Activated naive CD8-positive, alpha-beta T cell (primary cell): ENCODE measurements around the gene WNT7A.

ENCODE experiments used
- H3K27ac Mint-ChIP-seq: one replicate; pipeline ENCODE4 v1.8.0; 2021; ENCODE audit warnings: mixed read lengths
- H3K27me3 Mint-ChIP-seq: one replicate; pipeline ENCODE4 v1.8.0; 2021; ENCODE audit warnings: mixed read lengths
- H3K36me3 Mint-ChIP-seq: one replicate; pipeline ENCODE4 v1.8.0; 2021; ENCODE audit warnings: mixed read lengths
- H3K4me1 Mint-ChIP-seq: one replicate; pipeline ENCODE4 v1.8.0; 2021; ENCODE audit warnings: low read depth, mixed read lengths
- H3K4me3 Mint-ChIP-seq: one replicate; pipeline ENCODE4 v1.8.0; 2021; ENCODE audit warnings: mild to moderate bottlenecking, mixed read lengths
- H3K9me3 Mint-ChIP-seq: one replicate; pipeline ENCODE4 v1.8.0; 2021; ENCODE audit warnings: low read depth, mixed read lengths

The WNT7A gene

DNA sequence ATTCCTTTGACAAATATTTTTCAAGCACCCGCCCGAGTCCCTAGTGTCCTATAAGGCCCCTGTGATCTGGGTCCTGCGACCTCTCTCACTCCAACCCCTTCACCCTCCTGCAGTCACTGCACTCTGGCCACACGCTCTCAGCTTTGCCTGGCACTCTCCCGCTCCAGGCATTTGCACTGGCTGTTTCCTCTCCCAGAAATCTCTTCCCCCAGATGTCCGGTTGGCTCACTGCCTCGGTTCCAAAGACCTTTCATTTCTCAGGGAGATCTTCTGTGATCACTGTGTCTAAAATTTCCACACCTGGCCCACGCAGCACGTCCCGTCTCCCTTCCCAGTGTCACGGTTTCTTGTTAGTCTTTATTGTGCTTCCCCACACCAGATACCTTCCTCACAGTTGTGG is 97.4 kb downstream of the WNT7A start:
- Mint-ChIP-seq H3K27ac (no peak overlapping the region), H3K4me1 (peaks cover 5% of the 10 kb centered on the region), H3K4me3 (no peak overlapping the region), H3K9me3 (no peaks in the 10 kb centered on the region), H3K36me3 (no peaks in the 10 kb centered on the region), H3K27me3 (peaks cover 3% of the 10 kb centered on the region)

- Mint-ChIP-seq H3K4me3 (no peak overlapping the region), H3K27me3 (peaks cover 3% of the 10 kb centered on the region), H3K9me3 (no peaks in the 10 kb centered on the region), H3K36me3 (no peaks in the 10 kb centered on the region), H3K27ac (no peak overlapping the region), H3K4me1 (peaks cover 5% of the 10 kb centered on the region)
These were observed 98.5 kb downstream of the WNT7A start for GRCh38 chr3:13781417-13781816.

GRCh38 chr3:13780432-13781176 is 99.3 kb downstream of the WNT7A start:
- Mint-ChIP-seq H3K9me3 (no peaks in the 10 kb centered on the region), H3K27ac (no peak overlapping the region), H3K36me3 (no peaks in the 10 kb centered on the region), H3K4me1 (peaks cover 5% of the 10 kb centered on the region), H3K27me3 (peaks cover 5% of the 10 kb centered on the region), H3K4me3 (no peak overlapping the region)

GRCh38 chr3:13776253-13777050 is 103.4 kb downstream of the WNT7A start:
- Mint-ChIP-seq H3K9me3 (no peaks in the 10 kb centered on the region), H3K4me1 (no peaks in the 10 kb centered on the region), H3K4me3 (no peak overlapping the region), H3K27ac (no peak overlapping the region), H3K27me3 (peaks cover 2% of the 10 kb centered on the region), H3K36me3 (no peaks in the 10 kb centered on the region)

DNA sequence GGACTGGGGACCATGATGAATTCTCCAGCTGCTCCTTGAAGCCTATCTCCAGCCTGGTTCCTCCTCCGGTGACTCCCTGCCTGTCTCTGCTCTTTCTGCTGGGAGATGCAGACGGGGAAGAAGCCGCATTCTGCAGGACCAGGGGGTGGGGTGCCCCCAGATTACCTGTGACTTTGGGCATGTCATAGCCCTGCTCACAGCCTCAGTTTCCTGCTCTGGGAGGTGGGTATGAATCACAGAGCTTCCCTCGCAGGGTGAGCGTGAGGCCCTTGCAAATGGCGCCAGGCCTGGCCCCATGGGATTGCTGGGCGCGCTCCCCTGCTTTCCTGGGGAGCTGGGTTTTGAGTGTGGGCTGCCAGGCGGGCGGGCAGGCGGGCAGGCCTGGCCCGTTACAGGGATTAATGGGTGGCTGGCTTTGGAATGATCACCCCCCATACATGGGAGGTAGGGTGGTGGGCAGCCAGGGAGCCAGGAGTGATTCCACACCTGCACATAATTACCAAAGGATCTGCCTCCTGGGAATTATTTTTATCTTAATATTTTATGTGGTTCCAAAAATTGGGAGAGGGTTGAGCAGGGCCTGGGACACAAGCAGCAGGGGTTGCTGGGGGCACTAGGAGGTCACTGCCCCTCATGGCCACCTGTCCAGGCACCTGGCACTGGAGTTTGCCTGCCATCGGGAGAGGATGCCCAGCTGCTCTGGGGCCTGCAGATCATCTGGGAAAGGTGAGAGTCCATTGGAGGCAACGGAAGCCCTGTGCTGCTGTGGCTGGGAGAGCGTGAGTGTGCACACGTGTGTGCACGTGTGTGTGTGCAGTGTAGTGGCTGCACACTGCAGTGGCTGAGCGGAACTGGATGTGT is 106.8 kb downstream of the WNT7A start:
- no peaks in the 10 kb centered on the region for H3K9me3 Mint-ChIP-seq
- no peaks in the 10 kb centered on the region for H3K36me3 Mint-ChIP-seq
- no peak overlapping the region for H3K27ac Mint-ChIP-seq
- H3K27me3 Mint-ChIP-seq: peaks cover 2% of the 10 kb centered on the region
- peaks cover 7% of the 10 kb centered on the region for H3K4me1 Mint-ChIP-seq
- no peak overlapping the region for H3K4me3 Mint-ChIP-seq

- H3K36me3 Mint-ChIP-seq: no peaks in the 10 kb centered on the region
- peaks cover 2% of the 10 kb centered on the region for H3K27me3 Mint-ChIP-seq
- no peak overlapping the region for H3K4me3 Mint-ChIP-seq
- H3K9me3 Mint-ChIP-seq: no peaks in the 10 kb centered on the region
- H3K4me1 Mint-ChIP-seq: peaks cover 7% of the 10 kb centered on the region
- no peak overlapping the region for H3K27ac Mint-ChIP-seq
These were observed 107.5 kb downstream of the WNT7A start for GRCh38 chr3:13772321-13772745.

DNA sequence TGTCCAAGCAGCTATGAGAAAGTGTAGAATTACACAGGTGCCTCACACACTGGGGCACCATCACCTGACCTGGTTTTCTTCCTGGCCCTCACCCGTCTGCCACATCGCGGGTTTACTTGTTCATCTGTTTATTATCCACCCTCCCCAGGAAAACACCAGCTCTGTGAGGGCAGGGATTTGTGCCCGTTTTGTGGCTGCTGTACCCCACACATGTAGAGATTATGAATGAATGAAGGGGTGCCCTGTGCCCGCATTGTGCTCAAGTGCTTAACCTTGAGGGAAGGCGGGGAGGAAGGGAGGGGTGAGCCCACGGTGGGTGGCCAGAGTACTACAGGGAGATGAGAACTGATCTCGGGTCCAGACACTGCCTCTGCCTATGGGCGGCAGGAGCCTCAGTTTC is 108.4 kb downstream of the WNT7A start:
- Mint-ChIP-seq H3K36me3 (peaks cover 2% of the 10 kb centered on the region), H3K9me3 (no peaks in the 10 kb centered on the region), H3K4me3 (no peak overlapping the region), H3K27ac (no peak overlapping the region), H3K4me1 (peaks cover 7% of the 10 kb centered on the region), H3K27me3 (peaks cover 2% of the 10 kb centered on the region)

DNA sequence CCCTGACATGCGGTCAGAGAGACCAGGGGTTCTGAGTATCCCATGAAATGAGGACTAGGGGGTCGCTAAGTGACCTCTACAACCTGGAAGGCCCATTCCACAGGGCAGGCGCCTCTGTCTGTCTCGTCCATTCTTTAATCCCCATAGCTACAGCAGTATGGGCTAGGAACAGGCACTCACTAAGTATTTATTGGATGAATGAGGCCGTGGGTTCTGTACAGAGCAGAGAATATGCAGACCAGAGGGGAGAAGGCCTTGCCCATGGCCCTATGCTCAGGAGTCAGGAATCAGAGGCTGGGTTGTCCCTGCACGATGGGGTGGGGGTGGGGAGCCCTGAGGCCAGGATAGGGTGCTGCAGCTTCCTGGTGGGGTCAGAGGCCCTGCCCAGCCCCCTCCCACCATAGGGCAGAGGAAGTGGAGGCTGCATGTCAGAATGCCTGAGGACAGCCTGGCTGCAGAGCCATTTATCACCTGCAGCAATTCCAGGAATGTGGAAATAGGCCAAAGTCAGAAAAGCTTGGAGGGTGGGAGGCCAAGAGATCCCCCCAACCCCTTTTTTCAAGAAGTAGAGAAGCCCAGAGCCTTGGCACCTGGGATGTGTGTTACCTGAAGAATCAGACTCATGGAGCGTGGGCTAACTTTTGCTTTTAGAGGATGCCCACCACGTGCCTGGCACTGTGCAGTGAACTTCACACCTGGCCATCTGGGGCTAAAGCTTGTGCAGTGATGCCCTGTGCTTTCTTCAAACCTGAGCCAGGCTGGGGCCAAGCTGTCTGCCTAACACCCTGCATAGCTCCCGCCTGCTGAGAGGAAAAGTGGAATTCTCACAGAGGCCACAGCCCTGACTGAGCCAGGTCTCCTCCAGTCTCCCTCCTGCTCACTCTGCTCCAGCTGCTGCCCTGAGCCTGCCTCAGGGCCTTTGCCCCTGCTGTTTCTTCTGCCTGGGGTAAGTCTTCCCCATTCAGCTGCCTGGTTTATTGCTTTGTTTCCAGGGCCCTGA is 109.4 kb downstream of the WNT7A start:
- Mint-ChIP-seq H3K36me3 (peaks cover 4% of the 10 kb centered on the region), H3K9me3 (no peaks in the 10 kb centered on the region), H3K27me3 (no peaks in the 10 kb centered on the region), H3K4me1 (peaks cover 7% of the 10 kb centered on the region), H3K27ac (no peak overlapping the region), H3K4me3 (no peak overlapping the region)

- Mint-ChIP-seq H3K27me3 (no peaks in the 10 kb centered on the region), H3K4me3 (no peak overlapping the region), H3K27ac (no peak overlapping the region), H3K36me3 (peaks cover 4% of the 10 kb centered on the region), H3K4me1 (peaks cover 7% of the 10 kb centered on the region), H3K9me3 (no peaks in the 10 kb centered on the region)
These were observed 110.4 kb downstream of the WNT7A start for GRCh38 chr3:13769422-13769821.

DNA sequence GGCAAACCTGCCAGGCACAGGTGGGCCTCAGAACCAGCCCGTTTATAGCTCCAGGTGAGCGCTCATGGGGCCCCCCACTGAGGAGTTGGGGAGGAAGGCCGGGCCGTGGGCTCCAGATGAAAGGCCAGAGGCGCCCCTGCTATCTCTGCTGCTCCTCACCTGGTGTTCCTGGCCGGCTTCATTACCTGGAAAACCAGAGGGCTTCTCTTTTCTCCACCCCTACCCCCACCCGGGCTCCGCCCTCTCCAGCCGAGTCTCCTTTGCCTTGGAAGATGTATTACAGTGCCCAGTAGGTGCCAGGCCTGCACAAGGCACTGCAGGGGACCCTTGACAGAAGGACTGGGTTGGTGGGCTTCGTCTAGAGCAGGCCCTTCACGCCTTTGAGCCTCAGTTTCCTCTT is 111.4 kb downstream of the WNT7A start:
- peaks cover 7% of the 10 kb centered on the region for H3K4me1 Mint-ChIP-seq
- H3K9me3 Mint-ChIP-seq: no peaks in the 10 kb centered on the region
- no peak overlapping the region for H3K27ac Mint-ChIP-seq
- H3K4me3 Mint-ChIP-seq: no peak overlapping the region
- H3K27me3 Mint-ChIP-seq: peaks cover 2% of the 10 kb centered on the region
- H3K36me3 Mint-ChIP-seq: peaks cover 4% of the 10 kb centered on the region

DNA sequence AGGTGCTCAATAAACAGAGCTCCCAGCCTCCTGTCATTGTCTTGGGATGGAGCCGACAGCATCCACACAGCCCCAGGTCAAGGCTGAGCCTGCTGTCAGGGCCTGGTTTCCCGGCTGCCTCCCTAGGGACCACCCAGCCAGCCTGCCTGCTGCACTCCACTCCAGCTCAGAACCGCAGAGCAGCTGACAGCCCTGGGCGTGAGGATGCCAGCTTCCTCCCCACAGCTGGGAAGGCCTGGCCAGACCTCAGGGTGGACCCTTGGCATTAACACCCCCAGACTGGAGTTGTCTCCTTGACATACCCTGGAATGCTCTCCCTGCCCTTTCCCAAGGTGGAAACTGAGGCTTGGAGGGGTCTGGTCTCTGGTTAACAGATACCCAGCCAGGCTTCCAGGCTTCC is 112.0 kb downstream of the WNT7A start:
- no peak overlapping the region for H3K4me3 Mint-ChIP-seq
- H3K27me3 Mint-ChIP-seq: peaks cover 2% of the 10 kb centered on the region
- no peak overlapping the region for H3K27ac Mint-ChIP-seq
- peaks cover 7% of the 10 kb centered on the region for H3K4me1 Mint-ChIP-seq
- peaks cover 5% of the 10 kb centered on the region for H3K9me3 Mint-ChIP-seq
- peaks cover 4% of the 10 kb centered on the region for H3K36me3 Mint-ChIP-seq

DNA sequence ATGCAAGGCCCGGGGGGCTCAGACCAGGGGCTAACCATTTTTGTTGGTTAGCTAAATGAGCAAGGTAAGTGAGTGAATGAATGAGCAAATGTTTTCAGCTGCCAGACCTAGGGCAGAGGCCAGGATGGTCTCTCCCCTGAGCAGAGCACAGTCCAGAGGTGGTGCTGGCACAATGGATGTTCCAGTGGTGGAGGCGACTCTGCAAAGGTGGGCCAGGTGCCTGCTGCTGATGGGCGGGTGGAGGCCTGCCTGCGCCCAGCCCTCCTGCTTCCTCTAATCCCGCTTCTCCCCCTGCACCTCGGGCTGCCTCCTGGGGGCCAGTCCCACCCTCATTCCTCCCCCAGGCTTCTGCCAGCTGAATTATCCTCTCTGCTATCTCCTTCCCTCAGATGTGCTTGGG is 112.8 kb downstream of the WNT7A start:
- Mint-ChIP-seq H3K27ac (no peak overlapping the region), H3K4me3 (no peak overlapping the region), H3K9me3 (peaks cover 6% of the 10 kb centered on the region), H3K4me1 (peaks cover 7% of the 10 kb centered on the region), H3K36me3 (peaks cover 4% of the 10 kb centered on the region), H3K27me3 (peaks cover 2% of the 10 kb centered on the region)
